Stimulated activated CD4-positive, alpha-beta T cell treated with anti-CD3 and anti-CD28 coated beads, Interleukin-2, amount 100 ng/mL, for 24 hours (primary cell): ENCODE data around the gene DNPEP.
"Not testable (repeated sequence)": the region's sequence is repeated elsewhere in the genome, so short reads cannot be mapped to it uniquely, and the experiment has no call there.

ENCODE experiments used
- DNase-seq, 2 donors: peaks; one replicate each; pipeline ENCODE4 v3.0.0-alpha.2; 2020

DNPEP gene

DNA sequence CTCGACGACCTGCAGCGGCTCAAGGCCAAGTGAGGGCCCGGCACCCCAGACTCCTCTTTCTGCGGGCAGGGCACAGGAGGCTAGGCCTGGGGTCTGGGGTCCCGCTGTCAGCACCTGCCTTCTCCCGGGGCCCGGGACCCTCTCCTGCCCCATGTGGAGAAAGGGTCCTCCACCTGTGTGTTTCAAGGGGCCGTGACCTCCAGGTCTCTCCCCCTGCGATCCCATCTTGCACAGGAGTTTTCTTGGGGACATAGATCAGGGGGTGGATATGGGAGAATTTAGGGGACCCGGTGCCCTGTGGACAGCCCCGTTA, 31.3 kb upstream of the DNPEP start:
- no peak for DNase-seq

DNA sequence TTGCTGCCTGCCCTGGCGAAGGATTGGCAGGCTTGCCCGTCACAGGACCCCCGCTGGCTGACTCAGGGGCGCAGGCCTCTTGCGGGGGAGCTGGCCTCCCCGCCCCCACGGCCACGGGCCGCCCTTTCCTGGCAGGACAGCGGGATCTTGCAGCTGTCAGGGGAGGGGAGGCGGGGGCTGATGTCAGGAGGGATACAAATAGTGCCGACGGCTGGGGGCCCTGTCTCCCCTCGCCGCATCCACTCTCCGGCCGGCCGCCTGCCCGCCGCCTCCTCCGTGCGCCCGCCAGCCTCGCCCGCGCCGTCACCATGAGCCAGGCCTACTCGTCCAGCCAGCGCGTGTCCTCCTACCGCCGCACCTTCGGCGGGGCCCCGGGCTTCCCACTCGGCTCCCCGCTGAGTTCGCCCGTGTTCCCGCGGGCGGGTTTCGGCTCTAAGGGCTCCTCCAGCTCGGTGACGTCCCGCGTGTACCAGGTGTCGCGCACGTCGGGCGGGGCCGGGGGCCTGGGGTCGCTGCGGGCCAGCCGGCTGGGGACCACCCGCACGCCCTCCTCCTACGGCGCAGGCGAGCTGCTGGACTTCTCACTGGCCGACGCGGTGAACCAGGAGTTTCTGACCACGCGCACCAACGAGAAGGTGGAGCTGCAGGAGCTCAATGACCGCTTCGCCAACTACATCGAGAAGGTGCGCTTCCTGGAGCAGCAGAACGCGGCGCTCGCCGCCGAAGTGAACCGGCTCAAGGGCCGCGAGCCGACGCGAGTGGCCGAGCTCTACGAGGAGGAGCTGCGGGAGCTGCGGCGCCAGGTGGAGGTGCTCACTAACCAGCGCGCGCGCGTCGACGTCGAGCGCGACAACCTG, 30.7 kb upstream of the DNPEP start, which contains the start of gene DES:
Gene DES (plus strand): TSS at position 223 of the 857 bp plus-strand sequence. CDS start 86 bp downstream, at position 309.
- DNase-seq: no peak

DNA sequence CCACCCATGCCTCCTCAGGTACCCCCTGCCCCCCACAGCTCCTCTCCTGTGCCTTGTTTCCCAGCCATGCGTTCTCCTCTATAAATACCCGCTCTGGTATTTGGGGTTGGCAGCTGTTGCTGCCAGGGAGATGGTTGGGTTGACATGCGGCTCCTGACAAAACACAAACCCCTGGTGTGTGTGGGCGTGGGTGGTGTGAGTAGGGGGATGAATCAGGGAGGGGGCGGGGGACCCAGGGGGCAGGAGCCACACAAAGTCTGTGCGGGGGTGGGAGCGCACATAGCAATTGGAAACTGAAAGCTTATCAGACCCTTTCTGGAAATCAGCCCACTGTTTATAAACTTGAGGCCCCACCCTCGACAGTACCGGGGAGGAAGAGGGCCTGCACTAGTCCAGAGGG, 29.7 kb upstream of the DNPEP start:
- no peak for DNase-seq

DNA sequence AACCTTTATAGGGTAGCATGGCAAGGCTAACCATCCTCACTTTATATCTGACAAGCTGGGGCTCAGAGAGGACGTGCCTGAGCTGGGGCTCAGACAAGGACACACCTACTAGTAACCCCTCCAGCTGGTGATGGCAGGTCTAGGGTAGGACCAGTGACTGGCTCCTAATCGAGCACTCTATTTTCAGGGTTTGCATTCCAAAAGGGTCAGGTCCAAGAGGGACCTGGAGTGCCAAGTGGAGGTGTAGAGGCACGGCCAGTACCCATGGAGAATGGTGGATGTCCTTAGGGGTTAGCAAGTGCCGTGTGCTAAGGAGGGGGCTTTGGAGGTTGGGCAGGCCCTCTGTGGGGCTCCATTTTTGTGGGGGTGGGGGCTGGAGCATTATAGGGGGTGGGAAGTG, 29.2 kb upstream of the DNPEP start:
- no peak for DNase-seq

DNA sequence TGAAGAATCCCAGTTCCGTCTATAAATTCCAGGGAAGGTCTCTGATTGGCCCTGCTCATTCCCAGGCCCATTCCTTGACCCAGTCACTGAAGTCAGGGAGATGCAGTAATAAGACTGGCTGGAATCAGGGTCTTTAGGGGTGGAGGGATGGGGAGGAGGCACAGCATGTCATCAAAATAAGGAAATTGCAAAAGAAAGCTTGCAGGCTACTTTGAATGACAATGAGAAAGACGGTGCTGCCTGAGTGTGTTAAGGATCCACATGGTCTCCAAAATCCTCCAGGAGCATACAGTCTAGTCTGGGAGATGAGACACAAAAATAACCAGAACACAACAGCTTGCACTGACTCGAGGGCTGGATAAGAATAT, 28.5 kb upstream of the DNPEP start:
- no peak for DNase-seq

DNA sequence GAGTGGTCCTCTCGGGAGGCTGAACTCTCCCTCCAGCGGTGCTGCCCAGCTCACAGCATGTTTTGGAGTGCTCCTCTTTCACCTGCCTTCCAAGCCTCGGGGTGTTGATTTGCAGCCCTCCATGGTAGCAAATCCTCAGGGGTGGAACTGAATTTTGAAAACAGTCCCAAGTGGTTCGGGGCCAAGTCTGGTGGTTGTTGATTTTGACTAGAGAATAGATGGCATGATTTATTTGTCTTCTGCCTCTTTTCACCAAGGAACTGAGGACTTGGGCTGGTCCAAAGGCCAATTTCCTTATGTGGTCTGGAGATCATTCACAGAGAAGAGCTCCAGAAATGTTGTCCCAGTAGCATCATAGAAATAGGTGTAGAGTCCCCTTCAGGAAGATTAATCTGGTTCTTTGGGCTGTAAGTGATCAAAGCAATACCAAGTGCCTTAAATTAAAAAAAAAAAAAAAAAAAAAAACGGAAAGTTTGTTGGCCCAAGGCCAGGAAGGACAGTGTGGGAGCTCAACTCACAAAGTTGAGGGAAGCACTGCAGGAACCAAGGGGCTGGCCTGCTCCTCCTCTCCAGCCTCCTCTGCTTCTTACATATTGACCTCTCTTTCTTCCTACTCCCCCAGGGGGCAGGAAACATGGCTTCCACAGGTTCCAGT, 28.0 kb upstream of the DNPEP start:
- no peak for DNase-seq

DNA sequence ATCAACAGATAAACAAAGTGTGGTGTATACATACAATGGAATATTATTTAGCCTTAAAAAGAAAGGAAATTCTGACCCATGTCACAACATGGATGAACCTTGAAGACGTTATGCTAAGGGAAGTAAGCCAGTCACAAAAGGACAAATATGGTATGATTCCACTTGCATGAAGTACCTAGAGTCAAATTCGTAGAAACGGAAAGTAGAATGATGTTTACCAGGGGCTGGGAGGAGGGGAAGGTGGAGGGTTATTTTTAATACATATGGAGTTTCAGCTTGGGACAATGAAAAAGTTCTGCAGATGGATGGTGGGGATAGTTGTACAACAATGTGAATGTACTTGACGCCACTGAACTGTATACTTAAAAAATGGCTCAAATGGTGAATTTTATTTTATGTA, 27.1 kb upstream of the DNPEP start:
- no peak for DNase-seq

DNA sequence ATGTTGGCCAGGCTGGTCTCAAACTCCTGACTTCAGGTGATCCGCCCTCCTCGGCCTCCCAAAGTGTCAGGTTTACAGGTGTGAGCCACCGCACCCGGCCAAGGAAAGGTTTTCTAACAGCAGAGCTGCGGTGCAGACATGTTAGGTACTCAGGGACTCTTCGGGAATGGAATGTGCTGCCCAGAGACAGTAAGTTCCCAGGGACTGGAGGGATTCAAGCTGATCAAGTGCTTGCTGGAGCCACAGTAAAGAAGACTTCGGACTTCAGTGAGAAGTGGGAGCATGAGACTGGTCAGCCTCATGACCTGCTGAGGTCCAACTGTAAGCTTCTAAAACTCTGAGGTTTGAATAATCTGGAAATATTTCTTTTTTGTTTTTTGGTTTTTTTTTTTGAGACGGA, 22.7 kb upstream of the DNPEP start:
- no peak for DNase-seq

DNA sequence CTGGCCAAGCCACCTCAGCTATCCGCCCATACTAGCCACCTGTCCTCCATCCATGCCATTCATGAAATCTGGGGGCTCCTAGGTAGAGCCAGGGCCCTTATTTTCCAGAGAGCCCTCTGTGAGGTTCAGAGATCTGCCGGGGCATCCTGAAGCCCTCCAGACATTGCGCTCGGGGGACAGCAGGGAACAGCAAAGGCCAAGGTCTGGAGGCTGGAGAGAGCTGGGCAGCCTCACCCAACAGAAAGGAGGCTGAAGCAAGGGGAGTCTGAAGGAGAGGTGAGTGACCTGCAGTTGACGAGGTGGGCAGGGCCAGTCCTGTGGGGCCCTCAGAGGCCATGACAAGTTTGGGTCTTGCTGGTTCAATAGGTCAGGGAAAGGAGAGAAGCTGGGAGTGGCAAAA, 21.9 kb upstream of the DNPEP start:
- no peak for DNase-seq

DNA sequence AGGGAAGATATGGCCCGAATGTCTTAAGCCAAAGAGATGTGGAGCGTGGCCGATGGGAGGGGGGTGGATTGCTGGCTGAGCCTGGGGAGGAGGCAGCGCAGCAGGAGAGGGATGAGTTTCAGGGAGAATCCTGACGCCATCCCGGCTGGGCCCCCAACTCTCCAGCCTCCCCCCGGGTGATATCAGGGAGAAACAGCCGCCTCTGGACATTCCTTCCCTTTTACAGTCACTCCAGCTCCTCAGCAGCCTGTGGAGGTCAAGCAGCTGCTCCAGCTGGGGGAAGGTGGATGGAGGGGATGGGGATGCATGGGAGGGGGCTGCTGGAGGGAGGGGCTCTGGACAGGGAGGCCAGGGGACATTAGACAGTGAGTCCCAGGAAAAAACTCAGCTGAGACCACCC, 20.9 kb upstream of the DNPEP start:
- DNase-seq: no peak

DNA sequence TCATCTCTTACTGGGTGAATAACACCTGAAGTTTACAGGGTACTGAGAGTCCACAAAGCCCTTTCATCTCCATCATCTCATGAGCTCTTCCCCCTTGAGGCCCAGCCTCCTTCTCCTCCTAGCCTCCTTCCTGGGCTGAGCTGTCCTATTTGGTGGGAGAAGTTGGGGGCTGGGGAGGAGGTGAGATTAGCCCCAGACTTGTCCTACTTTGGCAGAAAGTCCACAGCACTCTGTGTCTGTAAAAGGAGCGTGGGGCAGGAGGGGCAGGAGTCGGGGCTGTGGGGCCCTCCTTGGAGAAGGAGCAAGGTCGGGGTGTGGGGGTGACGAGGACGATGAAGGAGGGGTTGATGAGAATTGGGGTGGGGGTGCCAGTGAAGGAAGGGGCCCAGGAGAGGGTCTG, 20.5 kb upstream of the DNPEP start:
- no peak for DNase-seq

DNA sequence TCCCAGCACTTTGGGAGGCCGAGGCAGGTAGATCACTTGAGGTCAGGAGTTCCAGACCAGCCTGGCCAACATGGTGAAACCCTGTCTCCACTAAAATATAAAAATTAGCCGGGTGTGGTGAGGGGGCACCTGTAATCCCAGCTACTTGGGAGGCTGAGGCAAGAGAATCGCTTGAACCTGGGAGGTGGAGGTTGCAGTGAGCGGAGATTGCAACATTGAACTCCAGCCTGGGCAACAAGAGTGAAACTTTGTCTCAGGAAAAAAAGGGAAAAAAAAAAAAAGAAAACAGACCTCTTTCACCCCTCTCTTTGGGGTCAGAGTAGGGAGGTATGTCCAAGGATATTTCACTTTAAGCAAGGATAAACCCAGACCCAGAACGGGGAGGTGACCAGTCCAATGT, 19.6 kb upstream of the DNPEP start:
- DNase-seq: not testable (repeated sequence)

DNA sequence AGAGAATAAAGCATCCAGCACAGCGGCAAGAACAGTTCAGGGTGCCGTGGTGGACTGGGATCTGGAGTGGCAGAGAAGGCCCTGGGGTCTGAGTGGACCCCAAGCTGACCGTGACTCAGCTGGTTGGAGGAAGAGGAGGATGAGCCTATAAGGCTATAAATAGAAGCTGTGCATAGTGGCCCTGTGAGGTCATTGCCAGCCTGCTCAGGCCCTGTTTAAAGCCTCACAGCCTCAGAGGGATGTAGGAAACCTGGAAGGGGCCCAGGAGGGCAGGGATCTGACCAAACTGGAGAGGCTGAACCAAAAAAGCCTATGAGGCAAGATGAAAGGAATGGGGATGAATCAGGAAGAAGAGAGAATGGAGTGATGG, 19.1 kb upstream of the DNPEP start:
- DNase-seq: no peak

DNA sequence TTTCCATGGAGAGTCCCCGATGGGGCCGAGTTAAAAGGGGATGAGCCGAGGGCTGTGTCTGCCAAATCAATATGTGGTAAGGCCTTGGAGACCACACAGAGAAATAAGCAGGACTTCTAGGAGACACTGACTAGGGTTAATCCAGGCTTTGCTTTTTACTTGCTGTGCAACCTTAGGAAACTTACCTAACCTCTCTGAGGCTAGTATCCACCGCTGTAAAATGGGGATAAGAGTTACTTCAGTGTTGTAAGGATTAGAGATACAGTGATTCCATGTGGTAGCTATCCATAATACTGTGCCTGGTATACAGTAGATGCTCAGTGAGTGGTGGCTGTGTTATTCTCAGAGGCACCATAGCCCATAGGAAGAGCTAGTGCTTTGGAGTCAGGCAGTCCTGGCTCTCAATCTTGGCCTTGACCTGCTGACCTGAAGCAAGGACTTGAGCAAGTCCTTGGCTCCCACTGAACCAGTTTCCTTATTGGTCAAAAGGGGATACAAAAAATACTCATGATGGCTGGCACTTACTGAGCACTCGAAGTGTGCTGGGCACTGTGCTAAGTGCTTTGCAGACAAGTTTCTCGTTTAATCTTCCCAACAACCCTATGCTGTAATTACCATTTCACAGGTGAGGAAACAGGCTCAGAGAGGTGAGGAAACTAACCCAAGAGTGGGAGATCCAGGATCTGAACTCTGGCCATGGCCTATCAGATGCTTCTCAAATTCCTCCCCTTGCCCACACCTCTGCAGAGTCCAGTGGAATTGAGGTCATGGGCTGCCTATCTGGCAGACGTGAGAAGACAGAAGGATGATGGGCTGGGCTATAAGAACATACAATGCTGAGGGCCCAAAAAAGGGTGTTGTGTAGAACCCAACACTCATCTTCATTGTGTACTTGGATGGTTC, 18.5 kb upstream of the DNPEP start:
- no peak for DNase-seq

DNA sequence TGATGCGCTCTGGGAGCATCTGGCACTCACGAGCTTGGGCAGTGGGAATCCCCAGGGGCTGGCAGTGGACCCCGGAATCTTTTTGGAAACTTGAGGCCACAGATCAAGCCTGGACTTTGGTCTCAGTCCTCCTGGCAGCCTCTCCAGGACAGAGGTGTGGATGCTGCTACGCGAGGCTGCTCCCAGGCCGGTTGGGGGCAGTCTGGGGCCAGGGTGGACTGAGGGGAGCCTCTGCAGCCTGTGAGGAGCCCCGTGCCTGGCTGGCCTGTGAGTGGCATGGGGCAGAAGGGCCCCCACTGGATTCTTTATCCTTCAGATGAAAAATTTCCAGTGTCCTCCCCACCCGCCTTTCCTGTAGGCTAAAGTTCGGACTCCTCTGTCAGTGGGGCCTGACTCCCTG, 17.7 kb upstream of the DNPEP start:
- DNase-seq: no peak

DNA sequence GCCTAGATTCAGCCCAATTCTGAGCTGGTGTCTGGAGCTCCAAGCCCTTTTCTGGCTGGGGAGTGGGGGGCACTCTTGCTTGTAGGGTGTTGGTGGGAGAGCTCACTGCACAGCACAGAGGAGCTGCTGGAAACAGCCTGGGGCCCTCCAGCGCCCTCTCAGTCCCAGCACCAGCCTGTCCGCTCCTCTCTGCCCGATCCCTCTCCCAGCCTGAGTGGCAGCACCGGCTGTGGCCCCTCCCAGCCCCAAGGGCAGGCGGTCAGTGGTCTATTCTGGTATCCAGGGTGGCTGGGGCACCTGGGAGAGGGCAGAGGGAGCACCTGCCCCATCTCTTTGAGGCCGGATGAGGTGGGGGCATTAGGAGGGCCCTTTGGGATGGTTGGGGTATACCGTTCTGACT, 17.2 kb upstream of the DNPEP start:
- DNase-seq: no peak

DNA sequence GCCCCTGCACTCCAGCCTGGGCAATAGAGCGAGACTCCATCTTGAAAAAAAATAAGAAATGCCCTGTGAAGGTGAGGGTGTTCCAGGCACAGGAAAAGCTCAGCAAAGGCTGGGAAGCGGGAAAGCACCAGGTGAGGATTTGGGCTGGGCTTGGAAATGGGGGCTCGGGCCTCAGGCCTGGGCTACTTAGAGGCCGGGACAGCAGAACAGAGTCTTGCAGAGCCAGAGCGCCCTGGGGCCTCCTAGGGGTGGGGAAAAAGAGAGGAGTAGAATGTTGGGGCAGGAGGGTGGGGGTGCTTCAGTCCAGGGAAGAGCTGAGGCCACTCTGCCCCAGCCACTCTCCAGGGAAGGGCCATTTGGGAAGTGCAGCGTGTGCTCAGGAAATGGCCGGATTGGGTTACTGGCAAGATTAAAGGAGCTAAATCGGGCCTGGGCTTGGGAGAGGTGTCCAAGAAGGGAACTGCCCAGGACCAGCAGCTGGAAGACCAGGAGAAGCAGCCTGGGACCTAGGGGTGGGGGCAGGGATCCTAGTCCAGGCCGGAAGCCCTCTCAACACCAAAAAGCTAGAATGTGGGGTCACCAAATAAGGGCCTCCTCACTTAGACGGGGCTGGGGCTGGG, 16.7 kb upstream of the DNPEP start:
- no peak for DNase-seq

DNA sequence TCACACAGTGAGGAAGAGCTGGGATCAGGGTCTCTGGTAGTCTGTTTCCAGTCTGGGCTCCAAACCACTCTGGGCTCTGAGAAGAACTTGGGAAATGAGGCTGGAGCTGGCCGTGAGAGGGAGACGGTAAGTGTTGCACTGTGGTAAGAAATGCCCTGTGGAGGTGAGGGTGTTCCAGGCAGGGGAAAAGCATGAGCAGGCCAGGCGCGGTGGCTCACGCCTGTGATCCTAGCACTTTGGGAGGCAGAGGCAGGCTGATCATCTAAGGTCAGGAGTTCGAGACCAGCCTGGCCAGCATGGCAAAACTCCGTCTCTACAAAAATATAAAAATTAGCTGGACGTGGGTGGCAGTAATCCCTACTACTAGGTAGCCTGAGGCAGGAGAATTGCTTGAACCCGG, 16.1 kb upstream of the DNPEP start:
- no peak for DNase-seq

DNA sequence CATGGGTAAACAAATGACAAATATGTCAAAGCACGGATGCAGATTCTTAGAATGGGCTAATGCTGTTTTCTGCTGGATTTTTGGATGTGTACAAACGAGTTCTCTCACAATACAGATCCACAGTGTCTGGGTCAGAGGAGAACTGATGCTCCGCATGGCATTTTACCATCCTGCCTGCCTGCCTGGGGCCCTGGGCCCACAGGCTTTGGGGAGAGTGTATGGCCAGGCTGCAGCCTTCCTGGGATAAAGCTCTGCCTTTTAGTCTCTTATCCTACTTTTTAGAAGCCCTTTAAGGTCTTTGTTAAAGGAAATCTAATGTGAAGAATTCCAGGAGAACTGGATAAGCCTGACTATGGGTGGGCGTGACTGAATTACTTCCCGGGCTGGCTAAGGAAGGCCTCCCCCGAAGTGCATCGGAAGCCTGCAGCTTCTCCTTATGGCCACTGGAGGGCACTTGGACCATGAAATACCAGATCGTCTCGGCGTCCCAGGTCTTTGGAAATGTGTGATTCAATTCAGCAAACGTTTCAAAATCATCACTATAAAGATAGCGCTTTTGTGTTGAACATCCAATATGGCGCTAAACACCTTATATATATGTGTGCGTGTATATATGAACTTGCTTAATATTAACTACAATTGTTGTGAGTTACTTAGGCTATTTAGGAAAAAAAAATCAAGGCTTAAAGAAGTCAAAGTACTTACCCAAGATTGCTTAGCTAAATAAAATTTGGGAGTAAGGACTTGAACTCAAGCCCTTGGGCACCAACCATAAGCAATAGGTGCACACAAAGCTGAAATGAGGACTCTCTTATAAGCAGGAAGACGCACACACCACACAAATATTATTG, 15.2 kb upstream of the DNPEP start:
- peak; percentile 61 to 66 for DNase-seq

DNA sequence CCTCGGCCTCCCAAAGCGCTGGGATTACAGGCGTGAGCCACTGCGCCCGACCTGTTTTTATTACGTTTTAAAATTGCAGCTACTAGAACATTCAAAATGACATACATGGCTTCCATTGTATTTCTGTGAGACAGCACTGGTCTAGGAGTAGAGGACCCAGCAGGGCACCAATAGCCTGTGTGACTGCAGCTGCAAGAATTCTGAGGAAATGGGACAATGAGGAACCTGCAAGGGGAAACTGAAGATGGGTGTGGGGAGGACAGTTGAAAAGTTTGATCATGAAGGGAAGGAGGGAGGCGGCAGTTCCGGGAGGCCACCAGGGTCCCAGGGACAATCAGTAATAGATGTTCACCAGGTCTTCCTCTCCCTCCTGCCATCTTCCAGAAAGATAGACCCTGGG, 13.9 kb upstream of the DNPEP start:
- no peak for DNase-seq

DNA sequence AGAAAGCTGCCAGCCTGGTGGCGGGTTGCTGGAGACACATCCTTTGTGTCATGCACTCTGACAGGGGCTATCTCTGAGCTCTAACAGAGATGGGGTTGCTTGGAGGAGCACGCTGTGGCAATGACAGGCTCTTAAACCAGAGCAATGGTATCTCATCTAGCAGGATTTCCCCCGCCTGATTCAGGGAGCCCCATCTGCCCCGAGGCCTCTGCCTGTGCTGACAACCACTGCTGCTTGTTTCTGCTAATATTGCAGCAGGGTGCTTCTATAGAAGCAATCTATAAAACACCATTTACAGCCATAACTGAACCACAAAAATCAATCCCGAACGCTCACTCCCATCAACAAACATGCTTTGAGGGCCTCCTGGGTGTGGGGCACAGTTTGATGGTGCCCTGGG, 12.8 kb upstream of the DNPEP start:
- no peak for DNase-seq

DNA sequence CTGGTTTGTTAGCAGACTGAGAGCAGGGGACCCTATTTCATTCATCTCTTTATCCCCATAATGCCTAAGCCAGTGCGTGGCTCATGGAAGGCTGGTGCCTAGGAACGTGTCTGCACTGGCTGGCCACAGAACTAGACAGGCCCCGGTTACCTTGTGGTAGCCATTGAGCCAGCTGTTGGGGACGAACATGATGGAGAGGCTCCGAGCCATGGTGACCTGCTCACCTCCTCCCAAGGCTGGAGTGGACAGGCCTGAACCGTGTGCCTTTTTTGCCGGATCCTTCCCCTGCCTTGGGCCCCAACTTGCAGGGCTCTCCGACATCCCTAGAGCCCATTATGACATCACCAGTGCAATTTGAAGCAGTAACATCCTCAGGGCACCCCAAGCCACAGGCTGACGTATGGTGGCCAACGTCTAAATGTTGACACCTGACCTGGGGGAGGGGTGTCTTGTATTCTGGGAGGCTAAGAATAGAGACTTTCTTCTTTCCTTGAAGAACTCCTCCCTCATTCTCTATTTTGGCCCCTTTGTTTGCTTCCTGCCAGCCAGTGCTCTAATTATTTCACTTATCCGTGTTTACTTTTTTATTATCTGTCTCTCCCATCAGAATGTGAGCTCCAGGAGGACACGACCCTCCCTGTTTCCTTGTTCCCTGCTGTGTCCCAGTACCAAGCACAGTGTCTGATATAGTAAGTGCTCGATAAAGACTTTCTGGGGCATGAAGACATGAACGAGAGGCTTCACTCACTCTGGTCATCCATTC, 12.2 kb upstream of the DNPEP start:
- DNase-seq: no peak
